ENCODE results near the gene ZBTB20.

Gene ZBTB20

GRCh38 chr3:114519415-114519814 is 627.7 kb downstream of the ZBTB20 start:
- DNase-seq (ENCODE audit: low spot score): peak; percentile 16

- DNase-seq (ENCODE audit: low spot score): no peak
Observed at GRCh38 chr3:114518206-114518808, 628.8 kb downstream of the ZBTB20 start.

- DNase-seq (ENCODE audit: low spot score): no peak
Observed at GRCh38 chr3:114510201-114510600, 636.9 kb downstream of the ZBTB20 start.

- DNase-seq (ENCODE audit: low spot score): no peak
Observed at GRCh38 chr3:114509756-114510155, 637.3 kb downstream of the ZBTB20 start.

GRCh38 chr3:114508976-114509375 is 638.1 kb downstream of the ZBTB20 start:
- no peak for DNase-seq (ENCODE audit: low spot score)

- DNase-seq (ENCODE audit: low spot score): no peak
Observed at GRCh38 chr3:114508208-114508607, 638.9 kb downstream of the ZBTB20 start.

GRCh38 chr3:114506591-114507300 is 640.3 kb downstream of the ZBTB20 start:
- DNase-seq (ENCODE audit: low spot score): no peak

- no peak for DNase-seq (ENCODE audit: low spot score)
Observed at GRCh38 chr3:114504941-114505628, 642.0 kb downstream of the ZBTB20 start.

GRCh38 chr3:114502204-114502603 is 644.9 kb downstream of the ZBTB20 start:
- no peak for DNase-seq (ENCODE audit: low spot score)

- DNase-seq (ENCODE audit: low spot score): no peak
Observed at GRCh38 chr3:114499976-114500375, 647.1 kb downstream of the ZBTB20 start.

GRCh38 chr3:114498539-114499370 is 648.3 kb downstream of the ZBTB20 start:
- no peak for DNase-seq (ENCODE audit: low spot score)

- DNase-seq (ENCODE audit: low spot score): no peak
Observed at GRCh38 chr3:114496874-114497273, 650.2 kb downstream of the ZBTB20 start.

GRCh38 chr3:114496466-114496865 is 650.6 kb downstream of the ZBTB20 start:
- no peak for DNase-seq (ENCODE audit: low spot score)

- no peak for DNase-seq (ENCODE audit: low spot score)
Observed at GRCh38 chr3:114496021-114496434, 651.1 kb downstream of the ZBTB20 start.

GRCh38 chr3:114494498-114494897 is 652.6 kb downstream of the ZBTB20 start:
- no peak for DNase-seq (ENCODE audit: low spot score)

- DNase-seq (ENCODE audit: low spot score): no peak
Observed at GRCh38 chr3:114490829-114491228, 656.3 kb downstream of the ZBTB20 start.

- DNase-seq (ENCODE audit: low spot score): no peak
Observed at GRCh38 chr3:114487502-114487901, 659.6 kb downstream of the ZBTB20 start.

GRCh38 chr3:114484919-114485318 is 662.2 kb downstream of the ZBTB20 start:
- DNase-seq (ENCODE audit: low spot score): no peak

GRCh38 chr3:114481113-114481512 is 666.0 kb downstream of the ZBTB20 start:
- no peak for DNase-seq (ENCODE audit: low spot score)

- DNase-seq (ENCODE audit: low spot score): no peak
Observed at GRCh38 chr3:114480442-114480841, 666.6 kb downstream of the ZBTB20 start.

- no peak for DNase-seq (ENCODE audit: low spot score)
Observed at GRCh38 chr3:114478801-114479200, 668.3 kb downstream of the ZBTB20 start.

GRCh38 chr3:114476511-114476910 is 670.6 kb downstream of the ZBTB20 start:
- DNase-seq (ENCODE audit: low spot score): no peak
